ENCODE measurements around the gene JAKMIP3.

Gene JAKMIP3

GRCh38 chr10:132112611-132113010 is 46.9 kb downstream of the JAKMIP3 start:
- no peak for DNase-seq (ENCODE audit: low spot score)

GRCh38 chr10:132113206-132113605 is 47.5 kb downstream of the JAKMIP3 start:
- DNase-seq (ENCODE audit: low spot score), result no peak

- no peak for DNase-seq (ENCODE audit: low spot score)
These were observed 48.1 kb downstream of the JAKMIP3 start for GRCh38 chr10:132113766-132114365.

- DNase-seq (ENCODE audit: low spot score), result no peak
These were observed 49.3 kb downstream of the JAKMIP3 start for GRCh38 chr10:132114953-132115520.
